ENCODE results near the gene CDCA3. TPM values are rescaled to one million over a fixed set of nuclear protein-coding genes. Genes with fewer than 3 reads are reported as not detected.
A peak's percentile ranks its signal among the peaks of the same experiment; 100 is the strongest.

The CDCA3 gene
- total and polyA plus RNA-seq, 2 of the 13 experiments (the other 11 are each of a cell fraction or from before 2014, with no cell fraction given): 32.7 to 56.5 TPM

DNA sequence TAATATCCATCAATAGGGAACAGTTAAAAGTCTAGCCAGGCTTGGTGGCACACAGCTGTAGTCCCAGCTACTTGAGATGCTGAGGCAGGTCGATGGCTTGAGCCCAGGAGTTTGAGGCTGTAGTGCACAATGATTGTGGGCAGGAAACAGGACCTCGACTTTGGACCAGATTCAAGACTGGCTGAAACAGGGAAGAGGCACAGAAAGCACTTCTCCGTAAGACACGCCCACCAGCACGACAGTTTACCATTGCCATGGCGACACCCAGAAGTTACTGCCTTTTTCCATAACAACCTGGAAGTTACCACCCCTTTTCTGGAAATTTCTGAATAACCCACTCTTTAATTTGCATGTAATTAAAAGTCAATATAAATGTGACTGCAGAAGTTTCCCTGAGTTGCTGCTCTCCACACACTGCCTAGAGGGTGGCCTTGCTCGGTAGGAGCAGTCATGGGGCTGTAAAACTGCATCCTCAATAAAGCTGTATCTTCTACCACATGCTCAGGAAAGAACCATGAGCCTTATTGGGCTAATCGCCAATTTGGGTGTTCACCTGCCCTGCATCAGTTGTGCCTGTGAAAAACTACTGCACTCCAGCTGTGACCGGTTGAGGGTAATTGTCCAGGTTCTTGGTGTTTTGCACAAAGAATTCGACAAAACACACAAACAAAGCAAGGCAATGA lies 48.9 kb upstream of the CDCA3 start (continued):
- TF ChIP-seq, protein P1, sequence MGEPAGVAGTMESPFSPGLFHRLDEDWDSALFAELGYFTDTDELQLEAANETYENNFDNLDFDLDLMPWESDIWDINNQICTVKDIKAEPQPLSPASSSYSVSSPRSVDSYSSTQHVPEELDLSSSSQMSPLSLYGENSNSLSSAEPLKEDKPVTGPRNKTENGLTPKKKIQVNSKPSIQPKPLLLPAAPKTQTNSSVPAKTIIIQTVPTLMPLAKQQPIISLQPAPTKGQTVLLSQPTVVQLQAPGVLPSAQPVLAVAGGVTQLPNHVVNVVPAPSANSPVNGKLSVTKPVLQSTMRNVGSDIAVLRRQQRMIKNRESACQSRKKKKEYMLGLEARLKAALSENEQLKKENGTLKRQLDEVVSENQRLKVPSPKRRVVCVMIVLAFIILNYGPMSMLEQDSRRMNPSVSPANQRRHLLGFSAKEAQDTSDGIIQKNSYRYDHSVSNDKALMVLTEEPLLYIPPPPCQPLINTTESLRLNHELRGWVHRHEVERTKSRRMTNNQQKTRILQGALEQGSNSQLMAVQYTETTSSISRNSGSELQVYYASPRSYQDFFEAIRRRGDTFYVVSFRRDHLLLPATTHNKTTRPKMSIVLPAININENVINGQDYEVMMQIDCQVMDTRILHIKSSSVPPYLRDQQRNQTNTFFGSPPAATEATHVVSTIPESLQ (CRISPR knock-in tag; conservative IDR thresholded peaks at IDR 0.05): no peak
- TF ChIP-seq ZNF260 (CRISPR knock-in tag; IDR thresholded peaks at IDR 0.05; ENCODE audit: borderline replicate concordance, low read depth) (no peak), ARHGAP35 (CRISPR knock-in tag; IDR thresholded peaks at IDR 0.05; ENCODE audit: borderline replicate concordance) (no peak), GLI4 (CRISPR knock-in tag; IDR thresholded peaks at IDR 0.05; ENCODE audit: borderline replicate concordance) (no peak), SPEN (CRISPR knock-in tag; IDR thresholded peaks at IDR 0.05; ENCODE audit: low read depth) (no peak), SYNCRIP (IDR thresholded peaks at IDR 0.05; ENCODE audit: insufficient read depth, low read depth, low read length) (no peak), HMG20A (CRISPR knock-in tag; IDR thresholded peaks at IDR 0.05; ENCODE audit: borderline replicate concordance) (no peak), ZNF7 (CRISPR knock-in tag; IDR thresholded peaks at IDR 0.05) (no peak), SIX4 (CRISPR knock-in tag; IDR thresholded peaks at IDR 0.05) (no peak), CENPBD1 (CRISPR knock-in tag; IDR thresholded peaks at IDR 0.05; ENCODE audit: borderline replicate concordance, low read depth) (no peak), ZNF547 (CRISPR knock-in tag; IDR thresholded peaks at IDR 0.05) (no peak), FOXJ3 (CRISPR knock-in tag; IDR thresholded peaks at IDR 0.05; ENCODE audit: borderline replicate concordance) (0 out of 2 replicates have a peak, but pooled peaks have one; percentile 26), IKZF1 (IDR thresholded peaks at IDR 0.05) (no peak), ZNF777 (CRISPR knock-in tag; IDR thresholded peaks at IDR 0.05) (no peak), NCOA5 (CRISPR knock-in tag; IDR thresholded peaks at IDR 0.05) (no peak), ZNF235 (CRISPR knock-in tag; IDR thresholded peaks at IDR 0.05; ENCODE audit: borderline replicate concordance) (no peak), KDM2A (CRISPR knock-in tag; IDR thresholded peaks at IDR 0.05; ENCODE audit: borderline replicate concordance, low read depth) (no peak), ISX (CRISPR knock-in tag; conservative IDR thresholded peaks at IDR 0.05) (no peak), POLR2G (IDR thresholded peaks at IDR 0.05; ENCODE audit: low read depth, low read length) (no peak), POGZ (CRISPR knock-in tag; IDR thresholded peaks at IDR 0.05) (no peak), PHF21A (CRISPR knock-in tag; IDR thresholded peaks at IDR 0.05) (0 out of 2 replicates have a peak, but pooled peaks have one; percentile 11), ETV6 (CRISPR knock-in tag; conservative IDR thresholded peaks at IDR 0.05) (no peak), ZNF879 (CRISPR knock-in tag; IDR thresholded peaks at IDR 0.05) (no peak), ZBTB21 (CRISPR knock-in tag; IDR thresholded peaks at IDR 0.05) (no peak)
- TF ChIP-seq, protein P2, sequence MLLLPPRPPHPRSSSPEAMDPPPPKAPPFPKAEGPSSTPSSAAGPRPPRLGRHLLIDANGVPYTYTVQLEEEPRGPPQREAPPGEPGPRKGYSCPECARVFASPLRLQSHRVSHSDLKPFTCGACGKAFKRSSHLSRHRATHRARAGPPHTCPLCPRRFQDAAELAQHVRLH (CRISPR knock-in tag; IDR thresholded peaks at IDR 0.05; ENCODE audit: borderline replicate concordance, low read depth): no peak
- TF ChIP-seq, protein P3, sequence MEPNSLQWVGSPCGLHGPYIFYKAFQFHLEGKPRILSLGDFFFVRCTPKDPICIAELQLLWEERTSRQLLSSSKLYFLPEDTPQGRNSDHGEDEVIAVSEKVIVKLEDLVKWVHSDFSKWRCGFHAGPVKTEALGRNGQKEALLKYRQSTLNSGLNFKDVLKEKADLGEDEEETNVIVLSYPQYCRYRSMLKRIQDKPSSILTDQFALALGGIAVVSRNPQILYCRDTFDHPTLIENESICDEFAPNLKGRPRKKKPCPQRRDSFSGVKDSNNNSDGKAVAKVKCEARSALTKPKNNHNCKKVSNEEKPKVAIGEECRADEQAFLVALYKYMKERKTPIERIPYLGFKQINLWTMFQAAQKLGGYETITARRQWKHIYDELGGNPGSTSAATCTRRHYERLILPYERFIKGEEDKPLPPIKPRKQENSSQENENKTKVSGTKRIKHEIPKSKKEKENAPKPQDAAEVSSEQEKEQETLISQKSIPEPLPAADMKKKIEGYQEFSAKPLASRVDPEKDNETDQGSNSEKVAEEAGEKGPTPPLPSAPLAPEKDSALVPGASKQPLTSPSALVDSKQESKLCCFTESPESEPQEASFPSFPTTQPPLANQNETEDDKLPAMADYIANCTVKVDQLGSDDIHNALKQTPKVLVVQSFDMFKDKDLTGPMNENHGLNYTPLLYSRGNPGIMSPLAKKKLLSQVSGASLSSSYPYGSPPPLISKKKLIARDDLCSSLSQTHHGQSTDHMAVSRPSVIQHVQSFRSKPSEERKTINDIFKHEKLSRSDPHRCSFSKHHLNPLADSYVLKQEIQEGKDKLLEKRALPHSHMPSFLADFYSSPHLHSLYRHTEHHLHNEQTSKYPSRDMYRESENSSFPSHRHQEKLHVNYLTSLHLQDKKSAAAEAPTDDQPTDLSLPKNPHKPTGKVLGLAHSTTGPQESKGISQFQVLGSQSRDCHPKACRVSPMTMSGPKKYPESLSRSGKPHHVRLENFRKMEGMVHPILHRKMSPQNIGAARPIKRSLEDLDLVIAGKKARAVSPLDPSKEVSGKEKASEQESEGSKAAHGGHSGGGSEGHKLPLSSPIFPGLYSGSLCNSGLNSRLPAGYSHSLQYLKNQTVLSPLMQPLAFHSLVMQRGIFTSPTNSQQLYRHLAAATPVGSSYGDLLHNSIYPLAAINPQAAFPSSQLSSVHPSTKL (CRISPR knock-in tag; IDR thresholded peaks at IDR 0.05): 0 out of 2 replicates have a peak, but pooled peaks have one; percentile 7

All from HepG2 (cell line).